Measurements from ENCODE around the gene ALX3. TPM values are rescaled to one million over a fixed set of nuclear protein-coding genes. Genes with fewer than 3 reads are reported as not detected.

ALX3 gene
- total RNA-seq, 3 donors from 2014 or later (not counting 1 experiment from before 2014, with no cell fraction given): not detected

DNA sequence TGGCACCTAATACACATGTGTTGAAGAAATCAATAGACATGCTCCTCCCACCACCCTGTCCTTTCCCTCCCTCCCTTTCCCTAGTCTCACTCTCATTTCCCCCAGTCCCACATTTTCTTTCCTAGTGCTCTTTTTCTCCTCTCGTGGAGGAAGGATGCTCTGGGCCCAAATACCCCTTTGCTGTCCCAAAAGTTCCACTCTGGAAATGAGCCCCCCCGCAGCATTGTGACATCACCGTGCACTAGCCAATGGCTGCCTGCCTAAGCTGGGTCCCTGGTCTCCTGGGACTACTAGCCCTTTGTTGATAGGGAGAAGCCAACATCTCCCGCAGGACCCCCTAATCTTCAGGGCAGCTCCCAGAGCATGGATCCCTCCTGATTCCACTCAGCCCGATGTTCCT is 41.7 kb upstream of the ALX3 start, which contains the start of gene UBL4B:
Gene UBL4B, plus strand, starts transcription at position 301 of the 400 bp plus-strand sequence. Its CDS starts 92 bp downstream, at position 393.
- Histone ChIP-seq H3K4me1 (ENCODE audit: control insufficient read depth, insufficient read depth, low read length) (no peaks in the 10 kb centered on the region), H3K9me3 (ENCODE audit: control insufficient read depth, insufficient read depth, low read length) (no peaks in the 10 kb centered on the region), H3K4me3 (ENCODE audit: low read length) (no peak within 1 kb of the TSS), H3K36me3 (ENCODE audit: control insufficient read depth, insufficient read depth, low read length) (no peaks in the 10 kb centered on the region), H3K27ac (ENCODE audit: low read length) (no peak within 1 kb of the TSS), H3K27me3 (ENCODE audit: control insufficient read depth, insufficient read depth, low read length) (no peaks in the 10 kb centered on the region)
- Mint-ChIP-seq H3K27ac (no peak within 1 kb of the TSS), H3K4me1 (no peaks in the 10 kb centered on the region), H3K27me3 (ENCODE audit: low read depth in 2 of 2) (peaks cover 21 to 27% of the 10 kb centered on the region in 2 donors), H3K36me3 (no peaks in the 10 kb centered on the region), H3K4me3 (no peak within 1 kb of the TSS), H3K9me3 (no peaks in the 10 kb centered on the region)
- WGBS (ENCODE audit: insufficient coverage): 85% methylated on average over 5 of the region's 5 CpGs
- no peak for DNase-seq
- intact Hi-C loops (cut with micrococcal nuclease): no loop called here
- no peak for ATAC-seq
- TF ChIP-seq, protein P1, sequence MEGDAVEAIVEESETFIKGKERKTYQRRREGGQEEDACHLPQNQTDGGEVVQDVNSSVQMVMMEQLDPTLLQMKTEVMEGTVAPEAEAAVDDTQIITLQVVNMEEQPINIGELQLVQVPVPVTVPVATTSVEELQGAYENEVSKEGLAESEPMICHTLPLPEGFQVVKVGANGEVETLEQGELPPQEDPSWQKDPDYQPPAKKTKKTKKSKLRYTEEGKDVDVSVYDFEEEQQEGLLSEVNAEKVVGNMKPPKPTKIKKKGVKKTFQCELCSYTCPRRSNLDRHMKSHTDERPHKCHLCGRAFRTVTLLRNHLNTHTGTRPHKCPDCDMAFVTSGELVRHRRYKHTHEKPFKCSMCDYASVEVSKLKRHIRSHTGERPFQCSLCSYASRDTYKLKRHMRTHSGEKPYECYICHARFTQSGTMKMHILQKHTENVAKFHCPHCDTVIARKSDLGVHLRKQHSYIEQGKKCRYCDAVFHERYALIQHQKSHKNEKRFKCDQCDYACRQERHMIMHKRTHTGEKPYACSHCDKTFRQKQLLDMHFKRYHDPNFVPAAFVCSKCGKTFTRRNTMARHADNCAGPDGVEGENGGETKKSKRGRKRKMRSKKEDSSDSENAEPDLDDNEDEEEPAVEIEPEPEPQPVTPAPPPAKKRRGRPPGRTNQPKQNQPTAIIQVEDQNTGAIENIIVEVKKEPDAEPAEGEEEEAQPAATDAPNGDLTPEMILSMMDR (IDR thresholded peaks at IDR 0.05): no peak

DNA sequence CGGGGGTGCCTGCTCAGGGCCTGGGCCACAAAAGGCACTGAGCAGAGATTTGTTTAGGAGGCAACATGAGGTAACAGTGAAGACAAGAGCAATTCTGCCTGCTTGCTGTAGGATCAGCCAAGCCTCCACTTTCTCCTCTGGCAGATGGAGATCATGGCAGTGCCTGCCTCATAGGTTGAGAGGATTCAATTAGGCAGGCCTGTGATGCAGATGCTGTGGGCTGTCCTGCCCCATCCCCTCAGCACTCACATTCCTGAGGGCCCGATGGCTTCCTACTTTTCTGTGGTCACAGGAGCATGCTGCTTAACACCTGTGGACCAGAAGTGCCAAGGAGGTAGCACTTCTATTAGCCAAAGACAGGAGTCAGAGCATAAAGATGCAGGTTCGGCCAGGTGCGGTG is 40.6 kb upstream of the ALX3 start:
- no peak for ATAC-seq
- Mint-ChIP-seq H3K9me3 (no peaks in the 10 kb centered on the region), H3K4me1 (no peaks in the 10 kb centered on the region), H3K36me3 (no peaks in the 10 kb centered on the region), H3K27me3 (ENCODE audit: low read depth in 2 of 2) (peaks cover 20 to 21% of the 10 kb centered on the region in 2 donors), H3K27ac (no peak overlapping the region), H3K4me3 (no peak overlapping the region)
- Histone ChIP-seq H3K4me3 (ENCODE audit: low read length) (no peak overlapping the region), H3K27me3 (ENCODE audit: control insufficient read depth, insufficient read depth, low read length) (no peaks in the 10 kb centered on the region), H3K27ac (ENCODE audit: low read length) (no peak overlapping the region), H3K4me1 (ENCODE audit: control insufficient read depth, insufficient read depth, low read length) (no peaks in the 10 kb centered on the region), H3K36me3 (ENCODE audit: control insufficient read depth, insufficient read depth, low read length) (no peaks in the 10 kb centered on the region), H3K9me3 (ENCODE audit: control insufficient read depth, insufficient read depth, low read length) (no peaks in the 10 kb centered on the region)
- WGBS (ENCODE audit: insufficient coverage): 88% methylated on average over 4 of the region's 4 CpGs
- no peak for DNase-seq
- intact Hi-C loops (cut with micrococcal nuclease): no loop called here
- TF ChIP-seq, protein P1 (IDR thresholded peaks at IDR 0.05): no peak

DNA sequence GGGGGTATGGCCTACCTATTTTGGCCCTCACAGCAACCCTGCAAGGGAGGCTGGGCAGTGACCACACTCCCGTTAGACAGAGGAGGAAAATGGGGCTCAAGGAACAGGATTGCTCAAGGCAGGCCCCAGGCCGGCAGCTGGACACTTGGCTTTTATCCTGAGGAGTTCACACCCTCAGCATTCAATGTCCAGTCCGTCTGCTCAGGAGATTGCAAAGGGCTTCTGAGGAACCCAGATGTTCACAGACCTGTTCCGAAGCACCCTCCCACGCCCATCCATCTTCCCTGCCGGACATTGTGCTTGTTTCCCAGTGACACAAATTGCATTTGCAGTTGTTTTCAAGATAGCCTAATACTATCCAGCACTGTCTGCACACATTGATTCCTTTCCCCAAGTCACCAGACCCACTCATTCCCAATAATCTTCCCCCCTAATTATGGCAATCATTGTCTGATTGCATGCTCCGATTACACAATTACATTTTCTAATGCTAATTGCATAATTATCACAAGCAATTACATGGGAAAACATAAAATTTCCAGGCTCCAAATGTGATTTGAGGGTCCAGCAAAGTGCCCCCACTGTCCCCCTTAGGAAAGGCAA is 37.5 kb upstream of the ALX3 start:
- Histone ChIP-seq H3K9me3 (ENCODE audit: control insufficient read depth, insufficient read depth, low read length) (no peaks in the 10 kb centered on the region), H3K4me1 (ENCODE audit: control insufficient read depth, insufficient read depth, low read length) (no peaks in the 10 kb centered on the region), H3K4me3 (ENCODE audit: low read length) (no peak overlapping the region), H3K27ac (ENCODE audit: low read length) (no peak overlapping the region), H3K36me3 (ENCODE audit: control insufficient read depth, insufficient read depth, low read length) (no peaks in the 10 kb centered on the region), H3K27me3 (ENCODE audit: control insufficient read depth, insufficient read depth, low read length) (no peaks in the 10 kb centered on the region)
- intact Hi-C loops (cut with micrococcal nuclease): loop anchor here (5.0 kb wide), 1 partner anchor 56 kb away; no protein-coding TSS in a partner anchor
- Mint-ChIP-seq H3K9me3 (no peaks in the 10 kb centered on the region), H3K36me3 (no peaks in the 10 kb centered on the region), H3K4me1 (no peaks in the 10 kb centered on the region), H3K27me3 (ENCODE audit: low read depth in 2 of 2) (peaks cover 14 to 21% of the 10 kb centered on the region in 2 donors), H3K4me3 (no peak overlapping the region), H3K27ac (no peak overlapping the region)
- TF ChIP-seq, protein P1 (IDR thresholded peaks at IDR 0.05): no peak
- ATAC-seq (no peak), DNase-seq (no peak)
- 78% methylated on average over 7 of the region's 7 CpGs for WGBS (ENCODE audit: insufficient coverage)

All from natural killer cell (primary cell).